Activated B cell treated with CpG ODN at 0.5 μM for 24 hours (primary cell): ENCODE data around the gene NPVF. TPM values are rescaled to one million over a fixed set of nuclear protein-coding genes. Genes with fewer than 3 reads are reported as not detected.

Experiments used
- ATAC-seq: fragments of 200-7000 bp; cut with Tn5 transposase; one replicate; pipeline ENCODE4 v1.10.0; 2021; ENCODE audit warnings: low read depth, mild to moderate bottlenecking, moderate library complexity
- CTCF ChIA-PET: fragments of 350-600 bp; sonication (Branson Sonifier 250); formaldehyde crosslinking; loops from one replicate; lab custom pipeline; 2021; ENCODE audit warnings: antibody characterized with exemption; lab: Charles Lee
- POLR2A ChIA-PET: fragments of 350-600 bp; sonication (Branson Sonifier 250); formaldehyde crosslinking; loops from one replicate; lab custom pipeline; 2021; ENCODE audit warnings: antibody characterized with exemption; lab: Charles Lee
- DNase-seq: peaks from one replicate; pipeline ENCODE4 v3.0.0; 2022
- H3K27ac Mint-ChIP-seq: one replicate; pipeline ENCODE4 v1.8.0; 2020; ENCODE audit warnings: mixed read lengths
- H3K27me3 Mint-ChIP-seq: one replicate; pipeline ENCODE4 v1.8.0; 2021; ENCODE audit warnings: mixed read lengths
- H3K36me3 Mint-ChIP-seq: one replicate; pipeline ENCODE4 v1.8.0; 2021; ENCODE audit warnings: low read depth, mixed read lengths
- H3K4me1 Mint-ChIP-seq: one replicate; pipeline ENCODE4 v1.8.0; 2021; ENCODE audit warnings: mixed read lengths
- H3K4me3 Mint-ChIP-seq: one replicate; pipeline ENCODE4 v1.8.0; 2020; ENCODE audit warnings: mild to moderate bottlenecking, mixed read lengths
- H3K9me3 Mint-ChIP-seq: one replicate; pipeline ENCODE4 v1.8.0; 2020; ENCODE audit warnings: mixed read lengths
- intact Hi-C: fragments of 100-400 bp; cut with micrococcal nuclease; formaldehyde crosslinking; loops from one replicate; pipeline ENCODE4 v1.15.1; 2024
- total RNA-seq: library from RNA; stranded (reverse); gene quantifications from 2 replicates; pipeline ENCODE4 v1.2.3, GENCODE V29; 2022
- TF ChIP-seq, protein P1 (sequence below): fragments of 200-600 bp; IDR thresholded peaks from one replicate; pipeline ENCODE4 v1.8.0; 2022; ENCODE audit warnings: antibody characterized with exemption, mild to moderate bottlenecking

The NPVF gene
- total RNA-seq, 1 donor from 2014 or later, result not detected

DNA sequence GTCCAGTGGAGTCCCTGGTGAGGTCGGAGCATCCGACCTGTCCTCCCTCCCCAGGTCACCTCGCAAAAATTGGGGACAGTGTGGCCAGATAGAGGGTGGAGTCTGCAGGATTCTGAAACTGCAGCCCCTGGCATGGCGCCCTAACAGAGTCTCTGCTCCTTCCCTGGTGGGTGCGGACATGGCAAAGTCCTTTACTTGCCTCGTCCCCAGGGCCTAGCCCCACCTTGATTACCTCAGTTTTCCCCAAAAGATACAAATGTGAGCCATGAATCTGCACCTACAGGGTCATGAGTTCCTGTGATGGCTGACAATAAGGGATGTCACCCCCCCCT, 47.7 kb downstream of the NPVF start:
- H3K27me3 Mint-ChIP-seq, result peaks cover 1% of the 10 kb centered on the region
- POLR2A ChIA-PET, result interaction anchor here (0.7 to 2.2 kb wide), 7 partner anchors 10 to 1684 kb away, joined by 3 to 41 read pairs (median 4); partner anchors contain the start of genes CYCS and SKAP2
- TF ChIP-seq, protein P1, sequence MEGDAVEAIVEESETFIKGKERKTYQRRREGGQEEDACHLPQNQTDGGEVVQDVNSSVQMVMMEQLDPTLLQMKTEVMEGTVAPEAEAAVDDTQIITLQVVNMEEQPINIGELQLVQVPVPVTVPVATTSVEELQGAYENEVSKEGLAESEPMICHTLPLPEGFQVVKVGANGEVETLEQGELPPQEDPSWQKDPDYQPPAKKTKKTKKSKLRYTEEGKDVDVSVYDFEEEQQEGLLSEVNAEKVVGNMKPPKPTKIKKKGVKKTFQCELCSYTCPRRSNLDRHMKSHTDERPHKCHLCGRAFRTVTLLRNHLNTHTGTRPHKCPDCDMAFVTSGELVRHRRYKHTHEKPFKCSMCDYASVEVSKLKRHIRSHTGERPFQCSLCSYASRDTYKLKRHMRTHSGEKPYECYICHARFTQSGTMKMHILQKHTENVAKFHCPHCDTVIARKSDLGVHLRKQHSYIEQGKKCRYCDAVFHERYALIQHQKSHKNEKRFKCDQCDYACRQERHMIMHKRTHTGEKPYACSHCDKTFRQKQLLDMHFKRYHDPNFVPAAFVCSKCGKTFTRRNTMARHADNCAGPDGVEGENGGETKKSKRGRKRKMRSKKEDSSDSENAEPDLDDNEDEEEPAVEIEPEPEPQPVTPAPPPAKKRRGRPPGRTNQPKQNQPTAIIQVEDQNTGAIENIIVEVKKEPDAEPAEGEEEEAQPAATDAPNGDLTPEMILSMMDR, result no peak
- no peaks in the 10 kb centered on the region for H3K9me3 Mint-ChIP-seq
- intact Hi-C loops, result loop anchor here (1.0 to 5.0 kb wide), 9 partner anchors 20 to 1583 kb away; partner anchors contain the start of genes CCDC126, CYCS and OSBPL3
- DNase-seq, result no peak
- H3K36me3 Mint-ChIP-seq, result peaks cover 21% of the 10 kb centered on the region
- CTCF ChIA-PET, result interaction anchor here (0.5 to 1.3 kb wide), 7 partner anchors 9 to 572 kb away, joined by 3 to 5 read pairs (median 3); partner anchors contain the start of gene CYCS
- peaks cover 15% of the 10 kb centered on the region for H3K4me1 Mint-ChIP-seq
- peak overlapping the region; percentile 87 for H3K4me3 Mint-ChIP-seq
- ATAC-seq, result peak; percentile 10
- peak overlapping the region; percentile 95 for H3K27ac Mint-ChIP-seq

DNA sequence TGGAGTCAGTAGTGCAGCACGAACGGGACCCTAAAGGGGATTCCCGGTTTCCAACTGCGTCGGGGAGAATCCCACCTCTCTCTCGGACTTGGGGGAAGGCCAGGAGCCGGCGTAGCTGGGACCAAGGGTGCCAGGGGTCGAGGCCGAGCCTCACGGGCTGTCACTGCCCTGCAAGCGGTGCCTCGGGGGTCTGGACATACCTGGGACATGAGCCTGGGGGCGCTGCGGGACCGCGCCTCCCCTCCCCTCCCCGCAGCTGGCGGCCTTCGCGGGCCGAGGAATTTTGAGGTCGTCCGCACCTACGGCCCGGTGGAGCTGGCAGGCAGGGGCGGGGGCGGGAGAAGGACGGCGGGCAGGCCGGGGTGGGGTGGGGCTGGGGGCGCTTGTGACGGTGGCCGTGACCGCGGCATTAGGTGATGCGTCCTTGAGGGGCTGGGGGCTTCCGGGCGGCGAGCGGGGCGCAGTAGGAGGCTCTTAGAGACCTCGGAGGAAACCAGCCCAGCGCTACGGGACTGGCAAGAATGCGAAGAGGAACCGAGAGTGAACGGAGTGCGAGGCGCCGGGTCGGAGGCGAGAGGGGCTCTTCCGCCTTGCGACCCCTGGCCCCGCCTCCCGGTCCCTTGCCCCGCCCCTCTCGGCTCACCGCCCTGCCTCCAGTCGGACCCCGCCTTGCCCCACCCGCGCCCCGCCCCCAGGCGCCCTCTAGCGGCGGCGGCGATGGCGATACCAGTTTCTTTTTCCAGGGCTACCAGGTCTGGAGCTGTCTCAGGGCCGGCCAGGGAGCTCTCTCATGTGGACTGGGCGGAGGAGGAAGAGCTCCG, 48.3 kb downstream of the NPVF start:
- peak; percentile 97 for ATAC-seq
- Mint-ChIP-seq H3K9me3 (no peaks in the 10 kb centered on the region), H3K27ac (peak overlapping the region; percentile 95), H3K4me1 (peaks cover 15% of the 10 kb centered on the region), H3K4me3 (peak overlapping the region; percentile 87), H3K27me3 (no peaks in the 10 kb centered on the region), H3K36me3 (peaks cover 22% of the 10 kb centered on the region)
- DNase-seq, result peak; percentile 100
- intact Hi-C loops, result loop anchor here (1.0 to 5.0 kb wide), 9 partner anchors 20 to 1583 kb away; partner anchors contain the start of genes CCDC126, CYCS and OSBPL3
- ChIA-PET CTCF (interaction anchor here (0.5 to 1.3 kb wide), 7 partner anchors 9 to 572 kb away, joined by 3 to 5 read pairs (median 3); partner anchors contain the start of gene CYCS), POLR2A (interaction anchor here (0.6 to 2.2 kb wide), 10 partner anchors 9 to 1685 kb away, joined by 3 to 41 read pairs (median 4); partner anchors contain the start of genes CYCS and SKAP2)
- TF ChIP-seq, protein P1, result peak; percentile 46

DNA sequence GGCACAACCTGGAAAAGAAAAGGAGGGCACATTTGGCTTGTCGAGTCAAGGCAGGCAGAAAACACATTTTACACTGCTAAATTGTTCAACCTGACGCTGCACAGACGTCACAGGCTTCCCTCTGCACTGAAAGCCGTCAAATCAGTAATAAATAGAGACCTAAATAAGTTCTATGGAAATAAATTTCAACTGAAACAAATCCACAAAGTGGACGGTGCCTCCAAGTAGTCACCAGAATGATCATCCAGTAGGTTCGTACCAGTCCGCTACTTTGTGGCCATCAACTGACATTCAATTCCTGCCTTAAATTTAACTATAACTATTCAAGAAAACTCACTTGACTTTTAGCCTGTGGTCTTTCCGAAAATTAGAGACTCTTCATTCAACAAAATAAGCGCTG, 49.0 kb downstream of the NPVF start:
- TF ChIP-seq, protein P1, result no peak
- Mint-ChIP-seq H3K27ac (peak overlapping the region; percentile 89), H3K9me3 (no peaks in the 10 kb centered on the region), H3K27me3 (no peaks in the 10 kb centered on the region), H3K4me1 (peaks cover 15% of the 10 kb centered on the region), H3K4me3 (peak overlapping the region; percentile 87), H3K36me3 (peaks cover 27% of the 10 kb centered on the region)
- DNase-seq (no peak), ATAC-seq (no peak)
- POLR2A ChIA-PET, result interaction anchor here (0.6 to 2.2 kb wide), 7 partner anchors 9 to 460 kb away, joined by 3 to 41 read pairs (median 6); partner anchors contain the start of gene CYCS
- CTCF ChIA-PET, result interaction anchor here (1.3 kb wide), 1 partner anchor 19 kb away, joined by 3 read pairs; no protein-coding TSS in a partner anchor
- intact Hi-C loops, result no loop called here

Other genes starting within 250 kb of the NPVF start
- 29.3 and 33.3 TPM in 2 replicates for gene OSBPL3, start 248.3 kb downstream of the NPVF start, total RNA-seq
- gene CYCS, start 103.2 kb downstream of the NPVF start, total RNA-seq, result 73.0 and 85.0 TPM in 2 replicates